Transverse colon (tissue), 4 donors: ENCODE measurements around the gene FAM120A. TPM values are rescaled to one million over a fixed set of nuclear protein-coding genes. Genes with fewer than 3 reads are reported as not detected.

Experiments
- DNase-seq: peaks from one replicate; pipeline ENCODE4 v3.0.0-alpha.2; 2019
- H3K27ac ChIP-seq, 4 donors: fragments of 200-600 bp; sonication (generic); 2 replicates each; pipeline ENCODE4 v1.5.1; 2016 to 2018; ENCODE audit warnings: inconsistent platforms in 4 of 4
- H3K27me3 ChIP-seq: fragments of 200-600 bp; sonication (generic); 2 replicates; pipeline ENCODE4 v1.5.1; 2017; ENCODE audit warnings: inconsistent platforms
- H3K36me3 ChIP-seq, 4 donors: fragments of 200-600 bp; sonication (generic); 2 replicates each; pipeline ENCODE4 v1.5.1; 2017 to 2019; ENCODE audit warnings: inconsistent platforms in 4 of 4
- H3K4me1 ChIP-seq, 4 donors: fragments of 200-600 bp; sonication (generic); 2 replicates each; pipeline ENCODE4 v1.5.1; 2017 to 2020; ENCODE audit warnings: inconsistent platforms in 4 of 4
- H3K4me3 ChIP-seq, 4 donors: fragments of 200-600 bp; sonication (generic); 1 replicate in 1 of 4; 2 replicates in 3 of 4; pipeline versions ENCODE4 v1.5.1 to v1.6.1; 2017 to 2019; ENCODE audit warnings: inconsistent platforms in 4 of 4
- H3K9me3 ChIP-seq, 2 donors: fragments of 200-600 bp; sonication (generic); 2 replicates each; pipeline ENCODE4 v1.5.1; 2017 to 2019; ENCODE audit warnings: inconsistent platforms in 2 of 2
- CTCF ChIP-seq, 5 experiments: fragments of 200-600 bp in 3 of 5; fragments of 450-650 bp in 2 of 5; sonication (generic) in 3 of 5; IDR thresholded peaks; 1 replicate in 2 of 5; 2 replicates in 3 of 5; pipeline ENCODE4 v1.5.1; 2016 to 2017; ENCODE audit warnings: antibody characterized with exemption in 5 of 5, inconsistent platforms in 3 of 5, mild to moderate bottlenecking in 2 of 5, moderate library complexity in 1 of 5
- EP300 ChIP-seq: sonication (generic); formaldehyde crosslinking; IDR thresholded peaks from one replicate; pipeline ENCODE4 v1.6.1; 2017; ENCODE audit warnings: antibody characterized with exemption, low read depth
- POLR2A ChIP-seq: fragments of 450-650 bp; IDR thresholded peaks from one replicate; pipeline ENCODE4 v1.6.1; 2016; ENCODE audit warnings: antibody characterized with exemption, mild to moderate bottlenecking, moderate library complexity
- POLR2AphosphoS5 ChIP-seq, 3 donors: sonication (generic); formaldehyde crosslinking; IDR thresholded peaks; one replicate each; pipeline ENCODE4 v1.6.1; 2016; ENCODE audit warnings: antibody characterized with exemption in 3 of 3
- WGBS, 2 donors: methylation state at CpG; one replicate each; pipeline ENCODE4 v1.1.5; 2018; ENCODE audit warnings: low coverage in 1 of 2; 5-methylcytosine and 5-hydroxymethylcytosine counted together
- in situ Hi-C, 4 donors: fragments of 200-750 bp; cut with MboI; loops; one replicate each; pipeline versions ENCODE4 v1.15.0 to v1.15.1; 2017; ENCODE audit warnings: low sequenced_read_pairs in 3 of 4, low pct_ligation_motif_present in 1 of 4, low pct_unique_long_range_greater_than_20kb in 1 of 4
- intact Hi-C: fragments of 100-400 bp; cut with DNase I; formaldehyde crosslinking; loops from one replicate; pipeline ENCODE4 v1.15.1; 2023; ENCODE audit warnings: low total_unique reads
- total RNA-seq, 4 donors: library from RNA; depleted of rRNA; stranded (reverse); fragments of >200 nt; gene quantifications; one replicate each; pipeline ENCODE4 v1.1.0, GENCODE V29; 2016

Gene FAM120A
- total RNA-seq, 4 donors from 2014 or later, result 122 to 244 (median 180) TPM

GRCh38 chr9:93589688-93590087 lies 138.2 kb downstream of the FAM120A start:
- WGBS, 2 donors, result 65 to 73% methylated on average over 3 to 8 of the region's 8 CpGs

GRCh38 chr9:93590609-93591234 lies 139.2 kb downstream of the FAM120A start:
- Histone ChIP-seq H3K4me1 (peaks cover 18 to 47% (median 25%) of the 10 kb centered on the region in 4 donors), H3K36me3 (no peaks in the 10 kb centered on the region), H3K27ac (no peak overlapping the region), H3K9me3 (no peaks in the 10 kb centered on the region), H3K27me3 (no peaks in the 10 kb centered on the region), H3K4me3 (no peak overlapping the region)
- intact Hi-C loops, result no loop called here
- no peak for TF ChIP-seq POLR2A
- no peak for TF ChIP-seq POLR2AphosphoS5 (IDR thresholded peaks at IDR 0.05)
- no peak for TF ChIP-seq EP300
- TF ChIP-seq CTCF (IDR thresholded peaks at IDR 0.05), result no peak
- in situ Hi-C loops, result no loop called here
- 91% methylated on average over 8 of the region's 8 CpGs; no CpG with 5 or more reads in 1 of the 2 donors for WGBS, 2 donors
- no peak for DNase-seq

More at GRCh38 chr9:93589688-93590087, 138.2 kb downstream of the FAM120A start:
- no peaks in the 10 kb centered on the region for H3K36me3 ChIP-seq
- H3K4me3 ChIP-seq, result no peak overlapping the region
- no peak for TF ChIP-seq EP300
- TF ChIP-seq POLR2A, result no peak
- no peak for TF ChIP-seq CTCF (IDR thresholded peaks at IDR 0.05)
- no peak for TF ChIP-seq POLR2AphosphoS5 (IDR thresholded peaks at IDR 0.05)
- peaks cover 17 to 46% (median 23%) of the 10 kb centered on the region in 4 donors for H3K4me1 ChIP-seq
- no peaks in the 10 kb centered on the region for H3K9me3 ChIP-seq
- intact Hi-C loops, result no loop called here
- in situ Hi-C loops, result no loop called here
- no peak overlapping the region for H3K27ac ChIP-seq
- no peaks in the 10 kb centered on the region for H3K27me3 ChIP-seq
- DNase-seq, result no peak

GRCh38 chr9:93591301-93592007 lies 140.0 kb downstream of the FAM120A start:
- peaks cover 18 to 47% (median 25%) of the 10 kb centered on the region in 4 donors for H3K4me1 ChIP-seq
- 80 to 84% methylated on average over 11 to 13 of the region's 13 CpGs for WGBS, 2 donors
- in situ Hi-C loops, result no loop called here

More at GRCh38 chr9:93591301-93592007, 140.0 kb downstream of the FAM120A start:
- no peak overlapping the region for H3K27ac ChIP-seq
- H3K27me3 ChIP-seq, result no peaks in the 10 kb centered on the region
- TF ChIP-seq EP300 (no peak), CTCF (IDR thresholded peaks at IDR 0.05) (no peak), POLR2AphosphoS5 (IDR thresholded peaks at IDR 0.05) (no peak), POLR2A (no peak)
- H3K9me3 ChIP-seq, result no peaks in the 10 kb centered on the region
- H3K36me3 ChIP-seq, result no peaks in the 10 kb centered on the region
- intact Hi-C loops, result no loop called here
- no peak overlapping the region for H3K4me3 ChIP-seq
- no peak for DNase-seq
